Measurements from ENCODE around the gene NTSR1.

DNA sequence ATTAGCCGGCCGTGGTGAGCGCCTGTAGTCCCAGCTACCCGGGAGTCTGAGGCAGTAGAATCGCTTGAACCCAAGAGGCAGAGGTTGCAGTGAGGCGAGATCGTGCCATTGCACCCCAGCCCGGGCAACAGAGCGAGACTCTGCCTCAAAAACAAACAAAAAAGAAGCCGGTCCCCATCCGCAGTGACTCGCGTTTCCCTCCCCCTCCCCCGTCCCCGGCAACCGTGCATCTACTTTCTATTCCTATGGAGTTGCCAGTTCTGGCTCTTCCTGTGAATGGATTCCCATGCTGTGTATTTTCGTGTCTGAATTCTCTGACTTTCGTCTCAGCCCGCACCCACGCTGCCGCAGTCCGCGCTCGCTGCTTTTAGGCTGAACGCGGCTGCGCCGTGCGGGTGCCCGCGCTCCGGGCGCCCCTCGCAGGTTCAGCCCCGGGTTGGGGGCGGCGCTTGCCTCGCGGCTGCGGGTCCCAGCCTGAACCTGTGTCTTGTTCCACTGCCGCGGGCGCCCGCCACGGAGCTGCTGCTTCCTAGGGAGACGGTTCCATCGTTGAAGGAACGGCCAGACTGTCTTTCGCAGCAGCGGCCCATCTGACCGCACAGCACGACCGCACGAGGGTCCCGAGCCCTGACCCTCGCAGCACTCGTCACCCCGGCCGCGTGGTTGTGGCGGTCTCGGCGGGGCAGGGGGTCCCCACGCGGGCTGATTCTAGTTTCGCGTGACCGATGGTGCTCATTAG, 86.6 kb downstream of the NTSR1 start:
- no peak for TF ChIP-seq CTCF (conservative IDR thresholded peaks at IDR 0.05; ENCODE audit: low read depth in 2 of 2)
- peak; percentile 10 for TF ChIP-seq EZH2 (IDR thresholded peaks at IDR 0.05; ENCODE audit: low read depth, unreplicated experiment)
- TF ChIP-seq POLR2AphosphoS5 (IDR thresholded peaks at IDR 0.05; ENCODE audit: low read depth) = peak; percentile 49
- no peak for TF ChIP-seq EZH2phosphoT487 (IDR thresholded peaks at IDR 0.05; ENCODE audit: unreplicated experiment)
- no peak for TF ChIP-seq ZNF331 (CRISPR knock-in tag; IDR thresholded peaks at IDR 0.05; ENCODE audit: low read depth)

Data from GM23338 (cell line).